PFSK-1 (cell line): ENCODE results near the gene TNFRSF9. TPM values are rescaled to one million over a fixed set of nuclear protein-coding genes. Genes with fewer than 3 reads are reported as not detected.

Source experiments
- FOXP2 ChIP-seq: optimal IDR thresholded peaks from 2 replicates; pipeline ENCODE3; 2011; ENCODE audit warnings: borderline replicate concordance, control low read depth, inconsistent platforms; ENCODE audit not compliant: insufficient read depth; ENCODE audit errors: extremely low read length, extremely low read depth
- POLR2AphosphoS5 ChIP-seq: IDR thresholded peaks from 2 replicates; pipeline ENCODE4 v1.6.1; 2012; ENCODE audit warnings: low read depth, mild to moderate bottlenecking, control low read depth, low read length, moderate library complexity
- REST ChIP-seq, 2 experiments: IDR thresholded peaks; 2 replicates each; pipeline versions ENCODE4 v1.6.1 to v1.8.0; 2011 to 2012; ENCODE audit warnings: low read depth in 2 of 2, low read length in 2 of 2, control low read depth in 1 of 2, inconsistent platforms in 1 of 2, mild to moderate bottlenecking in 1 of 2, moderate library complexity in 1 of 2; ENCODE audit not compliant: insufficient read depth in 1 of 2
- SIN3A ChIP-seq: IDR thresholded peaks from 2 replicates; pipeline ENCODE4 v1.6.1; 2012; ENCODE audit warnings: mild to moderate bottlenecking, low read length, moderate library complexity, borderline replicate concordance; ENCODE audit not compliant: insufficient read depth
- TAF1 ChIP-seq: IDR thresholded peaks from 2 replicates; pipeline ENCODE4 v1.6.1; 2012; ENCODE audit warnings: low read length, control low read depth, borderline replicate concordance; ENCODE audit not compliant: insufficient read depth
- polyA plus RNA-seq: library from polyadenylated mRNA; unstranded; fragments of >200 nt; gene quantifications from one replicate; pipeline ENCODE4 v1.2.1, GENCODE V29; 2012; ENCODE audit warnings: low read depth, missing spikeins; ENCODE audit not compliant: insufficient read length

The TNFRSF9 gene
- 7.9 TPM for polyA plus RNA-seq

- TF ChIP-seq SIN3A (no peak), REST (IDR thresholded peaks at IDR 0.05; ENCODE audit: insufficient read depth in 1 of 2, low read depth in 2 of 2, low read length in 2 of 2) (no peak)
Measured at GRCh38 chr1:7940745-7941436, at the start of gene TNFRSF9. TNFRSF9 (minus strand) TSS chr1:7940839; CDS start chr1:7939994, 845 bp downstream.

- TF ChIP-seq SIN3A (no peak), TAF1 (no peak), FOXP2 (no peak), POLR2AphosphoS5 (no peak), REST (IDR thresholded peaks at IDR 0.05; ENCODE audit: insufficient read depth in 1 of 2, low read depth in 2 of 2, low read length in 2 of 2) (no peak)
Measured at GRCh38 chr1:7989762-7990428, 49.3 kb upstream of the TNFRSF9 start.

- no peak for TF ChIP-seq SIN3A
- TF ChIP-seq FOXP2 = no peak
Measured at GRCh38 chr1:7988576-7988975, 47.9 kb upstream of the TNFRSF9 start.

- TF ChIP-seq POLR2AphosphoS5 = no peak
- TF ChIP-seq SIN3A = no peak
- no peak for TF ChIP-seq TAF1
- no peak for TF ChIP-seq FOXP2
- no peak for TF ChIP-seq REST (IDR thresholded peaks at IDR 0.05; ENCODE audit: insufficient read depth in 1 of 2, low read depth in 2 of 2, low read length in 2 of 2)
Measured at GRCh38 chr1:7987528-7987927, 46.9 kb upstream of the TNFRSF9 start.

GRCh38 chr1:7985851-7986612, 45.4 kb upstream of the TNFRSF9 start:
- no peak for TF ChIP-seq REST (IDR thresholded peaks at IDR 0.05; ENCODE audit: insufficient read depth in 1 of 2, low read depth in 2 of 2, low read length in 2 of 2)
- no peak for TF ChIP-seq FOXP2
- no peak for TF ChIP-seq TAF1
- TF ChIP-seq POLR2AphosphoS5 = no peak
- no peak for TF ChIP-seq SIN3A
